HG03025 (cell line): Measurements from ENCODE around the gene METAP1.
"Not testable (repeated sequence)": the region's sequence is repeated elsewhere in the genome, so short reads cannot be mapped to it uniquely, and the experiment has no call there.

ENCODE experiments used
- ATAC-seq: cut with Tn5 transposase; IDR thresholded peaks from one replicate; pipeline ENCODE4 v1.9.1; 2021; ENCODE audit warnings: mild to moderate bottlenecking, moderate library complexity; ENCODE audit not compliant: unreplicated experiment, low FRiP score

The METAP1 gene

DNA sequence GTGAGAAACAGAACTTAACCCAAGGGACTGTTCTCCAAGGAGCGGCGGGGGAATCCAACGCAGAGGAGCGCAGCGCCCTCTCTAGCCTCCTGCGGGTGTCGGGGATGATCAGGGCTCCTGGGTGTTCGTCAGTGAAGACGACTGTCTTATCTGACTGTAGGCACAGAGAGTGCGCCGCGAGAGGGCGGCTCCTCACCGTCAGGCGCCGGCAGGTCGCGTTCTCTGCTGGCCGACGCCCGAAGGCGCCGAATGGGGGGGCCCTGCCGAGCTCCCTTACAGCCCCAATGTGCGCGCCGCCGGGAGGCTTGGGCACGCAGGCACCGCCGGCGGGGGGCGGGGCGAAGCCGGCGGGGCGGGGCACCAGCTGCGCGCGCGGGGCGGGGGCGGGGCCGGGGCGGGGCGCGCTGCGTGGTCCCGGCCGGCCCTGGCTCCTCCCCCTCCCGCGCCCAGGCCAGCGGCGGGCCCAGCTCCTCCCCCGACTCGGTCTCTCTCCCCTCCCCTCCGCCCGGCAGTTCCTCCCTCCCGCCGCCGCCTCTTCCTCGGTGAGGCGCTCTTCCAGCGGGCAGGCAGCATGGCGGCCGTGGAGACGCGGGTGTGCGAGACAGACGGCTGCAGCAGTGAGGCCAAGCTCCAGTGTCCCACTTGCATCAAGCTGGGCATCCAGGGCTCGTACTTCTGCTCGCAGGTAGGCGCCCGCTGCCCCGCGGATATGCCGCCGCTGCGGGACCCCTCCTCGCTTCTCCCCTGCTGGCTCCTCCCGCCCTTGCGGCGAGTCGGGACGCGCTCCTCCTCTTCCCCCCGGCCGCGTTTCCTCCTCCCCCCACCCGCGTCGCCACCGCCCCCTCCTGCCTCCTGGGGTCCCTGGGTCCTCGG is at the start of gene METAP1:
METAP1 (plus strand) TSS at position 539 of the 873 bp plus-strand sequence; CDS start at position 572, 33 bp downstream.
- peak; percentile 92 for ATAC-seq

- ATAC-seq, result no peak
These were observed 49.2 kb upstream of the METAP1 start for GRCh38 chr4:98946359-98946758.

DNA sequence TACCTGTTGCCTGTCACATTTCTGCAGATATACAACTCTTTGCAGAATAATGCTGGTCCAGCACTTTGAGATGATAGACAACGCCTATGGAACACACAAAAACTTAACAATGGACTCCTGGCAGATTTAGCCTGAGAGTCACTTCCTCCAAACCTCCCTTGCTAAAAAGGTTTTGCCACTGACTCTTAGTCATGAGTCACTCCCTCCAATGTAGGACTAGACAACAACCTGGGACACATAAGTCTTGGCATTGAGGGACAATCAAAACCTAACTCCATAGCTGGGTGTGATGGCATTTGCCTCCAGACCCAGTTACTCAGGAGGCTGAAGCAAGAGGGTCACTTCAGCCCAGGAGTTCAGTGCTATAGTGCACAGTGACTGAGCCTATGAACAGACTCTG is 44.6 kb upstream of the METAP1 start:
- ATAC-seq, result no peak

- ATAC-seq, result no peak
These were observed 43.8 kb upstream of the METAP1 start for GRCh38 chr4:98951710-98952109.

DNA sequence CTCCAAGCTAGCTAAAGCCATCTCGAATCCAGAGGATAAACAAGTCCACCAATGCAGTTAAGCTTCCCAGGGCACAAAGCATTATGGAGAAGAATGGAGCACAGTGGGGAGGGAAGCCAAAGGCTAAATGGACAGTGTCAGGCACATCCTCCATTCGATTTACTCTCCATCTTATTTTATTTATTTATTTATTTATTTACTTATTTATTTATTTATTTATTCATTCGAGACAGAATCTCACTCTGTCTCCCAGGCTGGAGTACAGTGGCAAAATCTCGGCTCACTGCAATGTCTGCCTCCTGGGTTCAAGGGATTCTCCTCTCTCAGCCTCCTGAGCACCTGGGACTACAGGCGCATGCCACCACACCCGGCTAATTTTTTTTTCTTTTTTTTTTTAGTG is 40.3 kb upstream of the METAP1 start:
- no peak for ATAC-seq

DNA sequence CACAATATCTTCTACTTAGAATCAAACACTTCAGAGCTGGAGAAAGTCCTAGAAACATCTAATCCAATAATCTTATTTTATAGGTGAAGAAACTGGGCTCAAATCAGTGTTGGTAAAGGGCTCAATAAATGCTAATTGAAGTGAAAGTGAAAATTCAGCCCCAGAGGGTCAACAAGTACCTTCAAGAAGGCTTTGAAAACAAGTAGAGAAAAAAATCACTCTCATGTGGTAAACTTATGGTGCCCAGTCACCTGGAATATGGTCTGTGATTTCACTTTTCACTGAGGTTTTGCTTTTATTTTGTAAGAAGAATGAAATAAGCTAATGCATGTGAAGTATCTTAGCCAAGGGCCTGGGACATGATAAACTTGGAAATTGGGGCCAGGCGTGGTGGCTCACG is 37.5 kb upstream of the METAP1 start:
- ATAC-seq, result no peak

DNA sequence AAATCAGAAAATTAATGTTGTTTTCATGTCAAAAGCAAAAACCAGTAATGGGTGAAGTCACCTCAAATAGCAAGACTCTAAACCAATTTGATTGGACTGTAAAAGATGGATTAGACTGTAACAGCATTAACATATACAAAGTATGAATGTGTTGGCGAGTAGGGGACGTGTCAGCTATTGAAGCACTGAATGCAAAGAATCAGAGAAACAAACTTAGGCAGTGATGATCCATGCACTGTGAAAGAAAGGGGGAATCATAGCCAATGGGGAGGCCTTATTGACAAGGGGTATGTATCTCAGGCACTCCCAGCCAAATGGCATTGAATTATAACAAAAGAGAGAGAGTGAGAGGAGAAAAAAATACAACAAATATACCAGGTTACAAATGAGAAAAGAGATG is 36.1 kb upstream of the METAP1 start:
- no peak for ATAC-seq

DNA sequence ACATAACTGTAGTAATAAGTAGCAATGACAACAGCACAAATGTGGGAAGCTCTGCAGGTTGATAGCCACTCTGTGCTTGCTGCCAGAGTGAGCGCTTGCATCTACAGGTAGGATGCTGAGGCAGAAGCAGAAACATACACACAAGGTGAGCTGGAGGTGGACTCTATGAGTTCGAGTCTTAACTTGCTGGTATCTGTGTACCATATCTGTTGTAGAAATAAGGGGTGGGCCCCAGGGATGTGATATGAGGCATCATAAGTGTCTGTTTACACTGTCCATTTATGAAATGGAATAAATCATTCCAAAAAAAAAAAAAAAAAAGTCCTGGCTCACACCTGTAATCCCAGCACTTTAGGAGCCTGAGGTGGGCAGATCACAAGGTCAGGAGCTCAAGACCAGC is 33.8 kb upstream of the METAP1 start:
- no peak for ATAC-seq

- ATAC-seq, result no peak
These were observed 31.7 kb upstream of the METAP1 start for GRCh38 chr4:98963538-98964433.

- no peak for ATAC-seq
These were observed 28.6 kb upstream of the METAP1 start for GRCh38 chr4:98966926-98967325.

- no peak for ATAC-seq
These were observed 27.7 kb upstream of the METAP1 start for GRCh38 chr4:98967786-98968329.

- ATAC-seq, result no peak
These were observed 25.4 kb upstream of the METAP1 start for GRCh38 chr4:98969878-98970785.

DNA sequence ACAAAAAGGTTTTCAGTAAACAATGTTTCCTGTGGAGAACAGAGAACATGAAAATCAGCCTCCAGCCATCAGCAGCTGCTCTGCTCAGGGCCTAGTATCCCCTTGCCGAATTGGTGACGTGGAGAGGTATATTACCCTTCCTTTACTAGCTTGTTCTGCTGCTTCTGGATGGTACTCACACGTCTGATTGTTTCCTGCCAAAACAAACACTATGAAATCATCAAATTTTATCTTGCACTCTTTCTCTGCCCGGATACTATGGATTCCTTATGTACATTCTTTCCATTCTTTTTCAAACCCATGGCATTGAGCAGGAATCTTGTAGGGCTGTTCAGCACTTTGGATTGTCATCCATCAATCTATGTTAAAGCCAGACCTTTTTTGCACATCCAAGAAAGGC is 18.8 kb upstream of the METAP1 start:
- no peak for ATAC-seq

- no peak for ATAC-seq
These were observed 18.0 kb upstream of the METAP1 start for GRCh38 chr4:98977557-98977956.

DNA sequence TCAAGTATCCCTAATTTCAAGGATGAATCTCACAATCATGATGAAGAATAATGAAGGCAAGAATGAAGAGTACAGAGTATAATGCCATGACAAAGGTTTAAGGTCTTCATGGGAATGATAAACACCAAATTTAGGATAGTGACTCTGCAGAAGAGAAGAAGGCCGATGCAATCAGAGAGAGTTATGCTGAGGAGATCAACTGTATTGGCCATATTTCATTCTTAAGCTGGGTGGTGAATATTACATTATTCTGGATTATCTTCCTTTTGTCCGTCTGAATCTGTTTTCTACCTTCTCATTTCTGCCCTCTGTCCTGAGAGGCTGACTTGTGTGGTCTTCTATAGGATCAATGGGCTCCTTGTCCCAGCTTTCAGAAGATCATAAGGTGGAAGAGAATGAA is 7.8 kb upstream of the METAP1 start:
- no peak for ATAC-seq

DNA sequence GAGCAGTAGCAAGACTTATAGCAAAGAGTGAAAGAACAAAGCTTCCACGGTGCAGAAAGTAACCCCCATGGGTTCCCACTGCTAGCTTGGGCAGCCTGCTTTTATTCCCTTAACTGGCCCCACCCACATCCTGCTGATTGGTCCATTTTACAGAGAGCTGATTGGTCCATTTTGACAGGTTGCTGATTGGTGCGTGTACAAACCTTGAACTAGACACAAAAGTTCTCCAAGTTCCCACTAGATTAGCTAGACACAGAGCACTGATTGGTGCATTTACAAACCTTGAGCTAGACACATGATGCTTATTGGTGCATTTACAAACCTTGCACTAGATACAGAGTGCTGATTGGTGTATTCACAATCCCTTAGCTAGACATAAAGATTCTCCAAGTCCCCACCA is 2.7 kb upstream of the METAP1 start:
- ATAC-seq, result not testable (repeated sequence)

DNA sequence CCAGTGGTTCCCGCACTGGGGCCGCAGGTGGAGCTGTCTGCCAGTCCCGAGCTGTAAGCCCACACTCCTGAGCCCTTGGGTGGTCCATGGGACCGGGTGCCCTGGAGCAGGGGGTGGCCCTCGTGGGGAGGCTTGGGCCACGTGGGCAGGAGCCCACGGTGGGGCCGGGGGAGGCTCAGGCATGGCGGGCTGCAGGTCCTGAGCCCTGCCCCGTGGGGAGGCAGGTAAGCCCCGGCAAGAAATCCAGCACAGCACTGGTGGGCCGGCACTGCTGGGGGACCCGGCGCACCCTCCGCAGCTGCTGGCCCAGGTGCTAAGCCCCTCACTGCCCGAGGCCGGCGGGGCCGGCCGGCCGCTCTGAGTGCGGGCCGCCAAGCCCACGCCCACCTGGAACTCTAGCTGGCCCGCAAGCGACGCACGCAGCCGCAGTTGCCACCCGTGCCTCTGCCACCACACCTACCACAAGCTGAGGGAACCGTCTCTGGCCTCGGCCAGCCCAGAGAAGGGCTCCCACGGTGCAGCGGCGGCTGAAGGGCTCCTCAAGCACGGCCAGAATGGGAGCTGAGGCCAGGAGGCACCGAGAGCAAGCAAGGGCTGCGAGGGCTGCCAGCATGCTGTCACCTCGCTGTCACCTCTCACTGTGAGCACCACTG is 2.0 kb upstream of the METAP1 start:
- ATAC-seq, result no peak

GRCh38 chr4:98994474-98995182 is 893 bp upstream of the METAP1 start:
- no peak for ATAC-seq
